ENCODE measurements around the gene F2RL3. TPM values are rescaled to one million over a fixed set of nuclear protein-coding genes. Genes with fewer than 3 reads are reported as not detected.

Gene F2RL3
- under 0.01 and 0.18 TPM in 2 replicates for total RNA-seq

GRCh38 chr19:16888629-16889365 lies at the start of gene F2RL3:
TSS of gene F2RL3 (plus strand) at chr19:16888999. CDS start at chr19:16889190, 191 bp downstream.

Other genes starting within 250 kb of the F2RL3 start
- gene SMIM7, start 228.9 kb upstream of the F2RL3 start, total RNA-seq, result 52.8 and 59.4 TPM in 2 replicates
- 1.4 and 1.9 TPM in 2 replicates for gene TMEM38A, start 227.9 kb upstream of the F2RL3 start, total RNA-seq
- under 0.01 TPM in 1 of 2 replicates, not detected in the other for gene NWD1, start 169.2 kb upstream of the F2RL3 start, total RNA-seq
- gene SIN3B, start 59.6 kb upstream of the F2RL3 start, total RNA-seq, result 15.4 and 22.1 TPM in 2 replicates
- gene CPAMD8, start 137.8 kb downstream of the F2RL3 start, total RNA-seq, result 0.28 and 0.43 TPM in 2 replicates
- 1.00 and 1.7 TPM in 2 replicates for gene HAUS8, start 186.5 kb downstream of the F2RL3 start, total RNA-seq
- 36.6 and 45.3 TPM in 2 replicates for gene MYO9B, start 186.8 kb downstream of the F2RL3 start, total RNA-seq